Measurements from ENCODE around the gene SLC36A3.

SLC36A3 gene

GRCh38 chr5:151340004-151340403 lies 36.4 kb upstream of the SLC36A3 start:
- TF ChIP-seq, protein P1, sequence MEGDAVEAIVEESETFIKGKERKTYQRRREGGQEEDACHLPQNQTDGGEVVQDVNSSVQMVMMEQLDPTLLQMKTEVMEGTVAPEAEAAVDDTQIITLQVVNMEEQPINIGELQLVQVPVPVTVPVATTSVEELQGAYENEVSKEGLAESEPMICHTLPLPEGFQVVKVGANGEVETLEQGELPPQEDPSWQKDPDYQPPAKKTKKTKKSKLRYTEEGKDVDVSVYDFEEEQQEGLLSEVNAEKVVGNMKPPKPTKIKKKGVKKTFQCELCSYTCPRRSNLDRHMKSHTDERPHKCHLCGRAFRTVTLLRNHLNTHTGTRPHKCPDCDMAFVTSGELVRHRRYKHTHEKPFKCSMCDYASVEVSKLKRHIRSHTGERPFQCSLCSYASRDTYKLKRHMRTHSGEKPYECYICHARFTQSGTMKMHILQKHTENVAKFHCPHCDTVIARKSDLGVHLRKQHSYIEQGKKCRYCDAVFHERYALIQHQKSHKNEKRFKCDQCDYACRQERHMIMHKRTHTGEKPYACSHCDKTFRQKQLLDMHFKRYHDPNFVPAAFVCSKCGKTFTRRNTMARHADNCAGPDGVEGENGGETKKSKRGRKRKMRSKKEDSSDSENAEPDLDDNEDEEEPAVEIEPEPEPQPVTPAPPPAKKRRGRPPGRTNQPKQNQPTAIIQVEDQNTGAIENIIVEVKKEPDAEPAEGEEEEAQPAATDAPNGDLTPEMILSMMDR (IDR thresholded peaks at IDR 0.05; ENCODE audit: low read depth, low read length): no peak

GRCh38 chr5:151338734-151339133 lies 35.2 kb upstream of the SLC36A3 start:
- no peak overlapping the region for H3K4me3 ChIP-seq (ENCODE audit: low read depth, low read length)
- TF ChIP-seq, protein P1 (IDR thresholded peaks at IDR 0.05; ENCODE audit: low read depth, low read length): no peak

More at GRCh38 chr5:151340004-151340403, 36.4 kb upstream of the SLC36A3 start:
- H3K4me3 ChIP-seq (ENCODE audit: low read depth, low read length): no peak overlapping the region

- no peak overlapping the region for H3K4me3 ChIP-seq (ENCODE audit: low read depth, low read length)
- TF ChIP-seq, protein P1 (IDR thresholded peaks at IDR 0.05; ENCODE audit: low read depth, low read length): no peak
Measured at GRCh38 chr5:151332857-151333256, 29.3 kb upstream of the SLC36A3 start.

- H3K4me3 ChIP-seq (ENCODE audit: low read depth, low read length): no peak overlapping the region
- TF ChIP-seq, protein P1 (IDR thresholded peaks at IDR 0.05; ENCODE audit: low read depth, low read length): no peak
Measured at GRCh38 chr5:151328734-151329133, 25.2 kb upstream of the SLC36A3 start.

- no peak overlapping the region for H3K4me3 ChIP-seq (ENCODE audit: low read depth, low read length)
- TF ChIP-seq, protein P1 (IDR thresholded peaks at IDR 0.05; ENCODE audit: low read depth, low read length): no peak
Measured at GRCh38 chr5:151327585-151327984, 24.0 kb upstream of the SLC36A3 start.

DNA sequence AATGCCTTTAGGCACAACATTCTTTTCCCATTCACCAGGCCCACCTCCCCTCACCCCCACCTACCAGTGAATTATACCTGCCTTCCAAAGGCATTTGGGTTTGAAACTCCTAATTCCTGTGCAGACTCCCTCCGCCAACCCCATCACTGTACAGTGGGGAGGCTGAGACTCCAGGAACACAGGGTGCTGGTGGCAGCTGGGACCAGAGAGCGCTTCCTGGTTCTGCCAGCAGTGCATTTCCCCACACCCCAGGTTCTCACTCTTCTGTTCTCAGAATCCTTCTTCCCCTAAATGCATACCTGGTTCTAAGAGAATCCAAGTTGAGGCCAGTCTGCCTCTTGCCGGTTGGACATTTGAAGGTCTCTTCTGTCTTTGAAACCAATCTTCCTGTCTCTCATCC lies 22.7 kb upstream of the SLC36A3 start:
- no peak overlapping the region for H3K4me3 ChIP-seq (ENCODE audit: low read depth, low read length)
- TF ChIP-seq, protein P1 (IDR thresholded peaks at IDR 0.05; ENCODE audit: low read depth, low read length): no peak

DNA sequence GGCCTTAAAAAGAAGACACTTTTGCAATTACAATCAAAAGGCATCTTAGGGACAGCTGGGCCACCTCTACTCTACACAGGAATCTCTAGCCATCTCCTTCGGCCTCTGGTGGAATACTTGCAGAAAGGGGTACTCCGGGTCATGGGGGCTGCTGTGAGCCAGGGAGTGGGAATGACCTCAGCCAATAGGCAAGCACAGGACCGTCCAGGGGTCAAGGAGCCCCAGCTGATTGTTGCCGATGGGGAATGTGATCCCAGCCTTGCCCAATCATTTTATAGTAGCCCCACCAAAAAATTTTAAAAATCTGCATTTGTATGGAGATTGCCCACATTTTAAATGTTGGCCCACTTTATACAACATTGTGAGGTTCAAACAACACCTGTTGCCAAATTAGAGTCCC lies 16.9 kb upstream of the SLC36A3 start:
- H3K4me3 ChIP-seq (ENCODE audit: low read depth, low read length): no peak overlapping the region
- TF ChIP-seq, protein P1 (IDR thresholded peaks at IDR 0.05; ENCODE audit: low read depth, low read length): no peak
